ENCODE measurements around the gene SLC6A16. TPM values are rescaled to one million over a fixed set of nuclear protein-coding genes. Genes with fewer than 3 reads are reported as not detected.

The SLC6A16 gene
- total RNA-seq, 1 donor from 2014 or later = 0.85 TPM

- intact Hi-C loops (cut with DNase I) = no loop called here
- no peak for DNase-seq (ENCODE audit: low spot score in 2 of 2)
- no peaks in the 10 kb centered on the region for H3K9me3 ChIP-seq
- no peaks in the 10 kb centered on the region for H3K27me3 ChIP-seq
- H3K27ac ChIP-seq = no peak overlapping the region
- H3K4me1 ChIP-seq = no peaks in the 10 kb centered on the region
- no peak overlapping the region for H3K4me3 ChIP-seq
- H3K36me3 ChIP-seq = peaks cover 56 to 72% of the 10 kb centered on the region in 2 donors
- TF ChIP-seq CTCF (IDR thresholded peaks at IDR 0.05) = no peak
Observed at GRCh38 chr19:49349567-49349966, 24.6 kb upstream of the SLC6A16 start.

GRCh38 chr19:49348305-49349189 is 23.6 kb upstream of the SLC6A16 start:
- H3K36me3 ChIP-seq = peaks cover 49 to 74% of the 10 kb centered on the region in 2 donors
- H3K27ac ChIP-seq = no peak overlapping the region
- intact Hi-C loops (cut with DNase I) = no loop called here
- no peak for TF ChIP-seq CTCF (IDR thresholded peaks at IDR 0.05)
- H3K4me1 ChIP-seq = no peaks in the 10 kb centered on the region
- H3K9me3 ChIP-seq = no peaks in the 10 kb centered on the region
- H3K4me3 ChIP-seq = no peak overlapping the region
- no peak for DNase-seq (ENCODE audit: low spot score in 2 of 2)
- H3K27me3 ChIP-seq = no peaks in the 10 kb centered on the region

GRCh38 chr19:49347835-49348234 is 22.8 kb upstream of the SLC6A16 start:
- H3K4me1 ChIP-seq = no peaks in the 10 kb centered on the region
- no peak overlapping the region for H3K4me3 ChIP-seq
- no peaks in the 10 kb centered on the region for H3K9me3 ChIP-seq
- no peak for TF ChIP-seq CTCF (IDR thresholded peaks at IDR 0.05)
- intact Hi-C loops (cut with DNase I) = no loop called here
- H3K27me3 ChIP-seq = no peaks in the 10 kb centered on the region
- H3K36me3 ChIP-seq = peaks cover 48 to 79% of the 10 kb centered on the region in 2 donors
- H3K27ac ChIP-seq = no peak overlapping the region
- no peak for DNase-seq (ENCODE audit: low spot score in 2 of 2)

- Histone ChIP-seq H3K4me3 (no peak overlapping the region), H3K36me3 (peaks cover 52 to 85% of the 10 kb centered on the region in 2 donors), H3K27me3 (no peaks in the 10 kb centered on the region), H3K27ac (no peak overlapping the region), H3K9me3 (no peaks in the 10 kb centered on the region), H3K4me1 (no peaks in the 10 kb centered on the region)
- no peak for DNase-seq (ENCODE audit: low spot score in 2 of 2)
- intact Hi-C loops (cut with DNase I) = no loop called here
- TF ChIP-seq CTCF (IDR thresholded peaks at IDR 0.05) = no peak
Observed at GRCh38 chr19:49347191-49347590, 22.2 kb upstream of the SLC6A16 start.

- TF ChIP-seq CTCF (IDR thresholded peaks at IDR 0.05) = no peak
- peaks cover 47 to 68% of the 10 kb centered on the region in 2 donors for H3K36me3 ChIP-seq
- no peak for DNase-seq (ENCODE audit: low spot score in 2 of 2)
Observed at GRCh38 chr19:49344505-49345423, 19.8 kb upstream of the SLC6A16 start.

More at GRCh38 chr19:49344505-49345423, 19.8 kb upstream of the SLC6A16 start:
- no peaks in the 10 kb centered on the region for H3K9me3 ChIP-seq
- no peak overlapping the region for H3K27ac ChIP-seq
- no peak overlapping the region for H3K4me3 ChIP-seq
- no peaks in the 10 kb centered on the region for H3K27me3 ChIP-seq
- H3K4me1 ChIP-seq = peaks cover 3 to 5% of the 10 kb centered on the region in 2 donors
- intact Hi-C loops (cut with DNase I) = no loop called here

All from ascending aorta (tissue), 2 donors.